Stimulated activated CD4-positive, alpha-beta T cell treated with anti-CD3 and anti-CD28 coated beads, Interleukin-1b, Interleukin-23, amount 100 ng/mL, for 4 hours (primary cell): ENCODE data around the gene ELOVL1.
"Not testable (repeated sequence)": the region's sequence is repeated elsewhere in the genome, so short reads cannot be mapped to it uniquely, and the experiment has no call there.

Source experiments
- DNase-seq, 2 donors: peaks; one replicate each; pipeline ENCODE4 v3.0.0-alpha.2; 2020; ENCODE audit warnings: low read depth in 2 of 2

The ELOVL1 gene

GRCh38 chr1:43367904-43368645 lies at the start of gene ELOVL1:
Gene ELOVL1, minus strand, starts transcription at chr1:43368011. Its CDS starts 2,402 bp downstream, at chr1:43365609.
- peak; percentile 70 to 94 for DNase-seq

GRCh38 chr1:43415901-43416300 lies 48.1 kb upstream of the ELOVL1 start:
- no peak for DNase-seq

GRCh38 chr1:43414634-43415223 lies 46.9 kb upstream of the ELOVL1 start:
- DNase-seq, result peak; percentile 48 to 62

GRCh38 chr1:43413426-43413825 lies 45.6 kb upstream of the ELOVL1 start:
- DNase-seq, result not testable (repeated sequence)

- no peak for DNase-seq
Observed at GRCh38 chr1:43410571-43410970, 42.8 kb upstream of the ELOVL1 start.

- no peak for DNase-seq
Observed at GRCh38 chr1:43405876-43406234, 38.0 kb upstream of the ELOVL1 start.

GRCh38 chr1:43405219-43405875 lies 37.5 kb upstream of the ELOVL1 start:
- DNase-seq, result no peak

GRCh38 chr1:43404353-43404752 lies 36.5 kb upstream of the ELOVL1 start:
- DNase-seq, result no peak

- no peak for DNase-seq
Observed at GRCh38 chr1:43402089-43402865, 34.5 kb upstream of the ELOVL1 start.

GRCh38 chr1:43400441-43400840 lies 32.6 kb upstream of the ELOVL1 start:
- not testable (repeated sequence) for DNase-seq

- no peak for DNase-seq
Observed at GRCh38 chr1:43398227-43398626, 30.4 kb upstream of the ELOVL1 start.

GRCh38 chr1:43396059-43396458 lies 28.2 kb upstream of the ELOVL1 start:
- DNase-seq, result no peak

- DNase-seq, result no peak
Observed at GRCh38 chr1:43395523-43395922, 27.7 kb upstream of the ELOVL1 start.

GRCh38 chr1:43392702-43393101 lies 24.9 kb upstream of the ELOVL1 start:
- DNase-seq, result no peak

- peak; percentile 83 to 88 for DNase-seq
Observed at GRCh38 chr1:43389326-43390313, 21.8 kb upstream of the ELOVL1 start, which contains the start of the genes MED8 and SZT2. Gene MED8, minus strand, starts transcription at chr1:43389800. Its CDS starts 36 bp downstream, at chr1:43389764. Gene SZT2, plus strand, starts transcription at chr1:43389899. Its CDS starts 70 bp downstream, at chr1:43389969.

GRCh38 chr1:43388613-43389012 lies 20.8 kb upstream of the ELOVL1 start:
- DNase-seq, result no peak

- DNase-seq, result no peak
Observed at GRCh38 chr1:43387976-43388599, 20.3 kb upstream of the ELOVL1 start.

- no peak for DNase-seq
Observed at GRCh38 chr1:43386676-43387075, 18.9 kb upstream of the ELOVL1 start.

GRCh38 chr1:43383449-43383848 lies 15.6 kb upstream of the ELOVL1 start:
- DNase-seq, result no peak
